HG03378 (cell line): ENCODE measurements around the gene CBX7.

ENCODE experiments used
- ATAC-seq: cut with Tn5 transposase; IDR thresholded peaks from one replicate; pipeline ENCODE4 v1.9.1; 2021; ENCODE audit warnings: mild to moderate bottlenecking, moderate library complexity; ENCODE audit not compliant: unreplicated experiment

The CBX7 gene

DNA sequence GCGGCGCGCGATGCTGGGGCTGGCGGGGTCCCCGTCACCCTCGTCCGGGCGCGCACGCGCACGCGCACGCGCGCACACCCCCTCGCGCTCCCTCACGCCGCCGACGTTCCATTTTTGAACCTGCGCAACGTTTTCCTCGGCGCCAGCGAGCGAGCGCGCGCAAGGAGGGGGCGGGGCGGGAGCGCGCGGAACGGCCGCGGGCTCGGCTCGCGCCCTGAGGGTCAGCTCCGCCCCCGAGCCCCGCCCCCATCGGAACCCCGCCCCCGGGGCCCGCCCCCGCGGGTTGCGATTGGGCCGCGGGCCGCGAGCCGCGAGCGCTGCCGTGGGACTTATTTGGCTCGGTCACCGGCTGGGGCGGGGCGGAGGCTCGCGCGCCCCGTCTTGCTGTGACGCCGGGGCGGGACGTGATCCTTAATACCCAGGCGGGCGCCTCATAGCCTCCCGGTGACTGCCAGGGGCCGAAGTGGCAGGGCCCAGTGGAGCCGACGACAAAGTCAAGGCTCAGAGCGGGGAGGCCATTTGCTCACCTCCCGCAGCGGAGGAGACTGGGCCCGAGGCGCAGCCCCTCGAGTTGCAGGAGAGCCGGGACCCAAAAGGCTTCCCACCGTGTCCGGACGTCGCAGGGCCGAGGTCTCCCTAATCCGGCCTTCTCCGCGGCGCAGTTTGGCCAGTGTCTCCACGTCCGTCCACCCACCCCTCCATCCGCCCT, at the start of gene CBX7:
Gene CBX7 (minus strand): TSS at position 170 of the 709 bp plus-strand sequence. CDS start 236 bp downstream, outside the sequence.
- ATAC-seq, result peak; percentile 42

DNA sequence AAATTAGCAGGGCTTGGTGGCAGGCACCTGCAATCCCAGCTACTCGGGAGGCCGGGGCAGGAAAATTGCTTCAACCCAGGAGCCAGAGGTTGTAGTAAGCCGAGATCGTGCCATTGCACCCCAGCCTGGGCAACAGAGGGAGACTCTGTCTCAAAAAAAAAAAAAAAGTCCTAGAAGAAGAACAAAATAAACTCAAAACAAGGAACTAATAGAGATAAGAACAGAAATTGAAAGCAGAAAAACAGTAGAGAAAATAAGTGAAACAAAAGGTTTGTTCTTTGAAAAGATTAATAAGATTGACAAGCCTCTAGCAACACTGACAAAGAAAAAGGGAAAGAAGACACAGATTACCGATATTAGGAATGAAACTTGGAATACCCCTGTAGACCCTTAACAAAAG, 45.1 kb upstream of the CBX7 start:
- ATAC-seq, result no peak

DNA sequence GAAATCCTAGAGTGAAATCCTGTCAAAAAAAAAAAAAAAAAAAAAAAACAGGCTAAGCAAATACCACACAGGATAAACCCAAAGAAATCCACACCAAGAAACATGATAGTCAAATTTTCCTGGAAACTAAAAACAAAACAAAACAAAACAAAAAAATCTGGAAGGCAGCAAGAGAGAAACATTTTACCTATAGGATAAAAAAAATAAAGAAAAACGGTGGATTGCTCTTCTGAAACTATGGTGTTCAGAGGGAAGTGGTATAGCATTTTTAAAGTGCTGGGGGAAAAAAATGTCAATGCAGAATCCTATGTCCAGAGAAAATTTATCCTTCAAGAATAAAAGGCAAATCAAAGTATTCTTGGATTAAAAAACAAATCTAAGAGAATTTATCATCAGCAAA, 41.6 kb upstream of the CBX7 start:
- no peak for ATAC-seq

DNA sequence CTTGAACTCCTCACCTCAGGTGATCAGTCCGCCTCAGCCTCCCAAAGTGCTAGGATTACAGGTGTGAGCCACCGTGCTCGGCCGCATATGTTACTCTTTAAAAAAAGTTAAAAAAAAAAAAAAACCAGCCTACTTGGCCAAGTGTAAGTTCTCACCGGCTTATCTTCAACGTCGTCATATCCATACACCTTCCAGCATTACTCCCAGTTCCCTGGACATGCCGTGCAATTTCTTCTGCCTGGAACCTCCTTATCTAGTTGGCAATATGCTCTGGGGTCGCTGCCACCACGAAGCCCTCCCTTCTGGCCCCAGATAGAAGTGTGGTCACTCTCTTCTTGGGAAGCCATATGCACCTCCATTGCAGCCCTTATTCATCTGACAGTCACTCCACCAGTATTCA, 36.3 kb upstream of the CBX7 start:
- no peak for ATAC-seq

DNA sequence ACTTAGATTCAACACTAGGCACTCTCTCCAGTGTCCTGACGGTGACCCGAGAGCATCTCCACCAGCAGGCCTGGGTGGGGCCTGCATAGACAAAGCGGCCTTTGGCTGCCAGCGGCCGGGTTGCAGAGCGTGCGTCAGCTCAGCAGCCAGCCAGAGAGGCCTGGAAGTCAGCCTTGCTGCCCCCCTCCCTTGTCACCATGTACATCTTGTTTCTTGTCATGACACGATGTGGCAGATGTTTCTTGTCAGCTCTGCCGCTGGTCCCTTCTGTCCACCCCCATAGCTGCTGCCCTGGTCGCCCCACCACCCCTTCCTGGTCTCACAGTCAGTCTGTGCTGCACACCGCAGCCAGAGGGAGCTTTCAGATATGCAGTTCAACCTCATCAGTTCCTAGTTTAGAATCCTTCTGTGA, 33.1 kb upstream of the CBX7 start:
- no peak for ATAC-seq

DNA sequence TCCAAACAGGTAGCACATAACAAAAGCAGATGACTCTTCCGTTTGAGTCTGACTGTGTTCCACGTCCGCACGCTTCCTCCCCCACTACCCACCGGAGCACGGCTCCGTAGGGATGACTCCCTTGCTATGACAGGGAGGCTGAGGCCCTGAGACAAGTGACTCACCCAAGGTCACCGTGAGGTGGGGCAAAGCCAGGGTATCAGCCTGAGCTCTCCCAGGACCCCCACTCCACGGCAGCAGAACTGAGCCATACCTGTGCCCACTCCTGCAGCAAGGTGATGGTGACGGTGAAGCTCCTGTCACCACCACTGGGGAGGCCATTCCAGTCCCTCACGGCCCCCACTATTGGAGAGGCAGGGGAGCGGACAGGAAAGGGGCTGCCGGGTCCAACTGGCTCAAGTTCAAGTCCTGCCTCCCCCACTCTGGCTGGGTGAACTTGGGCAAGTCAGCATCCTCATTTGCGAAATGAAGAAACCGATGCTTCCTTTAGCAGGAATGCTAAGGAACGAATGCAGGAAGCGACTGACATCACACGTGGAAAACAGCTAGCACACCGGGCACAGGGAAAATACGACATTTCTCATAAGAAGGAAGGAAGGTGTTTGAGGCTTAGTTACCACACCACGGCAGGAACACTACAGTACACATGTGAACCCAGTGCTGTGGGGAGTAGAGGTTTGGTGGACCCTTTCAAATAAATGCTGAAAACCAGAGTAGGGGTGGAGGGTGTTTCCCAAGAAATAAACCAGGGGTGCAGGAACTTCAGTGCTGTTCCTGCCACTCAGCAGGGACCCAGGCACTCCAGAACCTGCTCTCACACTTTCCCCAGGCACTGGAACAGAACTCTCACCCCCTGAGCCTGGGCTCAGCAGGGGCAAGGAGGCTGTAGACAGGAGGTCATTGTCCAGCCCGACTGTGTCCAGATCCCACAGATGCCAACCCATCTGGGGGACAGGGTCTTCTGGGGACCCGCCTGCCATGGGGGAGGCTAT, 32.4 kb upstream of the CBX7 start:
- no peak for ATAC-seq

DNA sequence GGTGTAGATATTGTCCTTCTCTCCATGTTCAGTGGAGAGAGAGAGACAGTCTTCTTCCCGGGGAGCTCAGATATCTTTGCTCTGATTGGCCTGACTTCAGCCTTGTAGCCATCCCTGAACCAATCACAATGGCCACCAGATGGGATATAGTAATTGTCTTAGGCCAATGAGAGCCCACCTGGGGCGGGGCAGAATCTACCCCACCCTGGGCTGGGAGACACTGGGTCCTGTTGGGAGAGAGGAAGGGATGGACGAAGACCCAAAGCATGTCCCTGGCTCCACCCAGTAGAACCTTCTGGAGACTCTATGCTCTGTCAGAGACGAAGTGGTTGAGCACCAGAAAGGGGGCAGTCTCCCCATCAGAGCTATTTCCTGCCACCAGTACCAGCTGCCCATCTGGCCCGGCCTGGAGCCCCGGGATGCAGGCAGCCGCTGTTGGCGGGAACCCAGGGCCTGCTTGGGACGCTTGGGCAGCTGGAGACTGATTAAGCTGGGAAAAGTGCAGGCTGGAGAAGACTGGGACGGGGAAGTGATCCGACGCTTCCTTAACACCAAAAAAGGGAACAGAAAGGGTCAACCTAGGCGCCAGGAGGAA, 31.6 kb upstream of the CBX7 start:
- no peak for ATAC-seq

DNA sequence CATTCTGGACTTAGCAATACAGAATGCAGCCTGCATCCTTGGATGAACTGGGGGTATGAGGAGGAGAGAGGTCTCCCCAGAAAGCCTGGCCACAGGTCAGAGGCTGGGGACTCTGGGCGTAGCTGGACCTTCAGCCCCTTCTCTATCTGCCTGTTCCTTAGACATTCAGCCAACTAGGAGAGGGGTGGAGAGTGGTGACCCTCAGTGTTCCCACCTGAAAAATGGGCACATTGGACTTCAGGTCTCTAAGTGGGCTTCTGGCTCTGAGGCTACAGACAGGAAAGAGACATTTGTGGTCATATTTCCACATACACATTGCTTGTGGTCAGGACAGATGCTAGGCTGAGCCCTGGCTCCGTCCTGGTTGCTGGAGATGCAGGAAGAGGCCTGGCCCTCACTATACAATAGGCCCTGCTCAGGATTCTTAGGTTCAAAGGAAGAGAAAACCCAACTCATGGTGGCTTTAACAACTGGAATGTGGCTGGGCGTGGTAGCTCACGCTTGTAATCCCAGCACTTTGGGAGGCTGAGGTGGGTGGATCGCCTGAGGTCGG, 30.1 kb upstream of the CBX7 start:
- no peak for ATAC-seq

DNA sequence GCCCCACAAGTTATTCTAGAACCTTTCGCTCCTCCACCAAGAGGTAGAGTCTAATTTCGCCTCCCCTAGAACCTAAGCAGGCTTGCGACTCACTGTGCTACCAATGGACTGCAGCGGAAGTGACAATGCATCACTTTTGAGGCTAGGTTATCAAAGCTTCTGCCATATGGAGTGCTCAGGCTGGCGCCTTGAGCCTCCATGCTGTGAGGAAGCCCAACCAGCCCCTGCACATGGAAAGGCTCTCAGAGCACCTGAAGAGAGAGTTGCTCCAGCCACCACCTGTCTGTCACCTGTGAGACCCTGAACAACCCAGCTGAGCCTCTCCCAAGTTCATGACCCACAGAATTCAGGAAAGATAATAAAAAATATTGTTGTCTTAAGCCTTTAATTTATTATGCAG, 29.3 kb upstream of the CBX7 start:
- ATAC-seq, result no peak

DNA sequence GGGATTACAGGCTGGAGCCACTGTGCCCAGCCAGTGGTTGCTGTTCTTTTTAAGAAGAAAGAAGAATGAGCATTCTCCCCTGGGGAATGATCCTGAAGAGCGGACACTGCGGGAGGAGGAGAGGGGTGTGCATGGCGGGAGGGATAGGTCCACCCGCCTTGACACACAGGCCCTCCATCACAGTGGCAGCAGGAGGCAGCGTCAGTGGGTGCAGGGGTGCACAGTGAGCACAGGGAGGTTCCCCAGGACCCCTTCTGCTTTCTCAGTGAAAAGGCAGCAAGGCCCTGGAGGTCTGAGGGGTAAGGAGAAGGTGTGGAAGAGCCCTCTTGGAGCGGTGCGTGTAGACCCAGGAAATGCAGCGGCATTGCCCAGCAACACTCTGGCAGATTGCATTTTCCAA, 28.9 kb upstream of the CBX7 start:
- no peak for ATAC-seq

DNA sequence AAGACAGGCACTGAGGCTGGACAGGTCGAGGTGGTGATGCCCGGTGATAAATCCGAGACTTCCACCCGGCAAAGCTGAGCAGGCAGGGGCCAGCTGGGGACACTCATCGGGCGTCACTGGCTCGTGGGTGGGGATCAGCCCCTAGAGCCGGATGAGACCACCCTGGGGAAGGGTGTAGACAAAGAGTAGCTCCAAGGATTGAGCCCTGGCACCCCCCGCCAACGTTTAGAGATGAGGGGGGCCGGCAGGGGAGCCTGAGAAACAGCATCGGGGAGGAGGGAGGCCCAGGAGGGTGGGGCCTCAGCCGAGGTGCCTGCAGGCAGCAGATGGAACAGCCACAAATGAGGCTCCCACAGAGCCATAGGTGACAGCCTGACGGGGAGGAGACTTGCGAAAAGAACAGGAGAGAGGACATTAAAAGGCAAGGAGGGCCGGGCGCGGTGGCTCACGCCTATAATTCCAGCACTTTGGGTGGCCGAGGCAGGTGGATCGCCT, 27.4 kb upstream of the CBX7 start:
- no peak for ATAC-seq

DNA sequence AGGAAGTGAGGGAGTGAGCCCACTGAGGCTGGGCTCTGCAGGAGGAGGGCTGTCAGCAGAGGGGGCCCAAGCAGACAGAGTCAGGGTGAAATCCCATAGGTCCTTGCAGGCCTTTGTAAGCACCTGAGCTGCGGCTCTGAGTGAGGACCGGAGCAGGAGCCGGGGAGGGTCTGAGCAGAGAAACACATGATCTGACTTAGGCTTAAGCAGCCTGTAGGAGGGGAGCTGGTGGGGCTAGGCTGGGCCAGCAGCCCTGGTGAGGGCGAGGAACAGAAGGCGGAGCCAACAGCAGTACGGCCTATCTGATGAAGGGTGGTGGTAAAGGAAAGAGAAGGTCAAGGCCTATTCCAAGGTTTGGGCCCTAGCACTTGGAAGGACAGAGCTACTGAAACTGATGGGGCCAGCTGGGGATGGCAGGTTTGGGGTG, 26.9 kb upstream of the CBX7 start:
- no peak for ATAC-seq

DNA sequence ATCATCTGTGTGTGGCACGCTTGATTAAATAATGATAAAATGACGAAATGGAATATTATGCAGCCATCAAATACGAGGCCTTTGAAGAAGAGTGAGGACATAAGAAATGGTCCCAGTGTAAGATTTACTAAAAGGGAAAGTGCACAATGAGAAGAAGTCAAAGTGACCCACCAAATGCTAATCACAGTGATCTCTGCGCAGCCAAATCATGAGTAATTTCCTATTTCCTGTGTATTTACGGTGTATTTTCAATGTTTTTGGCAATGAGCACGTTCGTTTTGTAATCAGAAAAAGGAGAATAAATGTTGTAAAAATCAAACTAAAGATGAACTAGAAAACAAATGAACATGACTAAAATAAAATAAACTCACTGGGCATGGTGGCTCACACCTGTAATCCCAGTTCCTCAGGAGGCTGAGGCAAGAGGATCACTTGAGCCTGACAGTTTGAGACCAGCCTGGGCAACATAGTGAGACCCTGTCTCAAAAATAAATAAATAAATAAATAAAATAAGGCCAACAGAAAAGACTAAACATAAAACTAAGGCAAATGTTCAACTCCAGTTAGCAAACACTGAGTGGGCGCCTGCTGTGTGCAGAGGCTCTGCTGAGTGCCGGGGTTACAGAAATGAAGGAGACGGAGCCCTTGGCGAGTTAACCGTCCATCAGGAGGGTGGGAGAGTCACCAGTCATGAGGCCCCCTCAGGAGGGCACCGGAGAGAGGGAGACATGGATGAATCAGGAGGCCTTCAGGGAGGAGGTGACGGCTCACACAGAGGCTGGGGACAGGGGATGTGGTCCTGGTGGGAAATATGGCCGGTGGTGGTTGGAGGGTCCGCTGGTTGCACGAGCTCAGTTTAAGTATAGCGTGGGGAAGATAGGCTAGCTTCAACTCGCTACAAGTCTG, 26.0 kb upstream of the CBX7 start:
- no peak for ATAC-seq

DNA sequence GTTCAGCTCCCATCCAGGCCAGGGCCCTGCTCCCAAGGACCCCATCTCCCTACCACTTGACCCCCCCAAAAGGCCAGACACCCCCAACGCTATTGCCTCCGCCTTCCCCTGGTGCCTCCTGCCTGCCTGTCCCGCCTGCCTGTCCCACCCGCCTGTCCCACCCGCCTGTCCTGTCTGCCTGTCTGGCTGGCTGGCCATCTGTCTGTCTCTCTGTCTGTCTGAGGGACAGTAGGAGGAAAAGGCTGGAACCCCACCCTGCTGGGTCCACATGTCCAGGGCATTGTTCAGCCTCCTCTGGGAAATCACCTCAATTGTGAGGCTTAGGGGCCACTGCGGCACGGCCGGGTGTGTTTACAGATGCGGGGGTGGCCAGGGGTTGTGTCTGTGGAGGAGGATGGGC, 25.3 kb upstream of the CBX7 start:
- no peak for ATAC-seq

DNA sequence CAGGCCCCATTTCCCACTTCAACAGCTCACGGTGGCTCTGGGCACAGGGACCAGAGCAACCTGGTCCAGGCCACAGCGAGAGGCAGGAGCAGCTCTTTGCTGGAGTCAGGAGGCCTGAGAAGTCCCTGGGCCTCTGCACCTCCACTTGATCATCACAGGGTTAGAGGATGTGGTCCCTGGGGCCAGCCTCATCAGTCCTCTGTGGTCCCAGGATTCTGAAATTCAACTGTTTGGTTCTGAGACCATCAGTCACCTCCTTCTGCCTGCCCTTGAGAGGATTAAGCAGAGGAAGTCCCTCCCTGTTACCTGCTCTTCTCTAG, 24.9 kb upstream of the CBX7 start:
- no peak for ATAC-seq

DNA sequence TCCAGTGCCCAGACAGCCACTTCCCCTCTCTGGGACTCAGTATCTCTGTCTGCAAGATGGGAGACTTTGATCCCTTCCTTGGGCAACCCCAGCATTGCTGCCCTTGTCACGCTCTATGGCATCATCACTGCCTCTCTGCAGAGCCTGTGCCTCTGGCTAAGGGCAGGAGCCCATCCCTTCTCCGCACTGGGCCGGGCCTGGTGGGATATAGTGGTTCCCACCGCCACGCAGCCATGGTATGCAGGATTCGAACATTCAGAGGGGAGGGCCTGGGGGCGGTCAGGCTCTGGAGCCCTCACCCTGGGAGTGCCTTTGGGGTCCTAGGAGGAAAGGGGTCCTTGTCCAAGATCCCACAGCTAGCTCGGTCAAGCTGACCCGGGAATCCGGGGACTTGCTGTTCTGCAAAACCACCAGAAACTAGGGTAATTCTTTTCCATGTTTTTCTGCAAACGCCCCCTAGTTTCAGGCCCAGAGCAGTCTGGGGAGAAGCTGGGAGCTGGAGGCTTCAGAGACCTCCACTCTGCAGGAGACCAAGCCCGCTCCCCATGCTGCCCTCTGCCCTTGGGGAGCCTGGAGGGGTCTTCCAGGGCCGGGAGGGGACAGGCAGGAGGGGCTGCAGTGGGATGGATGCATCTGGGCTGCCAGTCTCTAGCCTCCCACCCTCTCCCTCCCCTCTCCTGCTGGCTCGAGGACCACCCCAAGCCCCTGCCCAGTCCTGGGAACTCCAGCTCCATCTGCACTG, 24.4 kb upstream of the CBX7 start:
- ATAC-seq, result no peak

DNA sequence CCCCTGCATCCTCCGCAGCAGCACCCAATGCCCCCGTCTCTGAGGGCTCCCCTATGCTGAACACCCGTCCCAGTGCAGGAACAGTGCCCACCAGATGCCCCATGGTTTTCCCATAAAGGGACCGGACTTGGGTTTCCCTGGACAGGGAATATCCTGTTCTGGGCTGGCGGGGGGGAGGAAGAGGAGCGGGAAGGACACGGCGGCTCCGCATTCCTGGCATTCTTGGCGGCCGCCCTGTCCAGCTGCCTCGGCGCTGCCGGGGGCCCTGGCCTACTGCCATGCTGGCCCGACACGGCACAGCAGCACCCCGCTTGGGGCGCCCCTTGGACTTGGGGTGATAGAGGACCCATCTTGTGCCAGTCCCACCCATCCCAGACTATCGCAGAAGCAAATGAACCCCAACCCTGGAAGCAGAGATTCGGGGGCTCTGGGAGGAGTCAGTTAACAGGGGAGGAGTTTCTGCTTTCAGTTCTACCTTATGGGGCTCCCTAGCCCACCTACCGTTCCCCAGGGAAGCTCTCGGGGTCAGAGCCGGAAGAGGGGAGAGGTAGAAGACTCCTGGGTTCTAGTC, 23.7 kb upstream of the CBX7 start:
- no peak for ATAC-seq

DNA sequence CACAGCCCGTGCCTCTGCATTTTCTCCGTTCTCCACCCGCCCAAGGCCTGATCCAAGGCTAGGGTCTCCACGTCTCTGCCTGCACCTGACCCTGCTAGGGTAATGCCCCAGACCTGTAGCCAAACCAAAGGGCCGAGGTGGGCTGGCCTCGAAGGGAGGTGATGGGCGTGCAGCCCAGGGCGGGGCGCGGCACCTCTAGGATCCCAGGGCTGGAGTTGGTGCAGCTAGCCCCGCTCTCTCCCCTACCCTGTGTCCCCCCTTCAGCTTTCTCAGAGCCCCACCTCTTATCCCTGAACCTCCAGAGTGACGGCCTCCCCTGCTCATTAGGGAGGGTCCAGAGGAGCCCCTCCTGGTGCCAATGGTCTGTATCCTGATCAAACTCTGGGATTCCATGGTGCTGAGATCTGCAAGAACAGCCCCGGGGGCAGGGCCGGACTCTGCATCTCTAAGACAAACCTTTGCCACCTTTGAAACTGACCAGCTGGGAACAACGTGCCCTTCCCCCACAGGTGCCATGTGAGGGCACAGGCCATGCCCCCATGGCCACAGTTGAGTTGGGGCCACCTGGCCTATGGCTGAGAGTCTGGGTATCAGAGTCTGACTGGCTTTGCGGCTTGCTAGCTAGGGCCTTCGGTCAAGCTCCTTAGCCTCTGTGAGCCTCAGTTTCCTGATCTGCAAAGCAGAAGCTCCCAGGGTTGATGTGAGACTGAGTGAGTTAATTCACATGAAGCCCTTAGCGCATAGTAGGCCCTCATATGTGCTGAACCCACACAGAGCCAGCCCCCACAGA, 23.1 kb upstream of the CBX7 start:
- ATAC-seq, result no peak
